IPS-NIHi7 (cell line): Measurements from ENCODE around the gene PAK5.

ENCODE experiments used
- DNase-seq: peaks from one replicate; pipeline ENCODE4 v3.0.0; 2012; ENCODE audit warnings: mixed read lengths; ENCODE audit errors: extremely low spot score

Gene PAK5

DNA sequence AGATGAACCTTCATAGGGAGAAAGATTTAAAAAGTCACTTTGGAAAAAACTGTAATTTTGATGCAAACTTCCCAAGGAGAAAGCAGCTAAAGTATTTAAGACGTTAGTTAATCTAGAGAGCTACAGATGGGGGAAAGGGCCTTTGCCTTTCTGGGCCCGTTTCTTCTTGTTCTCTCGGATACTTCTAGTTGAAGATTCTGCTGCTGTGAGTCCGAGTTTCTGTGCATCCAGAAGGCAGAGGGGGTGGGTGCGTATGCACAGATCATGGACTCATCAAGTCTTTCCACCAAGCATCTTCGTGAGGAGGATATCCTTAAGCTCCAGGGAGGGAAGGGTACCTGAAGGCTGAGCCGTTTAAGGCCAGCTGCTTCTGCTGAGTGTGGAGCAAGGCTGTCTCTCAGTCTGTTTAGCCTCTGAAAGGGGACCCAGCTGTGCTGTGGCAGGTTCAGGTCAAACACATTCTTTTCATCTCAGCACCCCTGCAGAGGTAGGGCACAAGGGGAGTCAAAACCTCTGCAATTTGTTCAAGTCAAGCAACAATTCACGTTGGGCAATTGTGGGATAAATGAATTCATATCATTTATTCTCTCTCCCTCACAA lies 320.2 kb downstream of the PAK5 start:
- DNase-seq: peak; percentile 73

DNA sequence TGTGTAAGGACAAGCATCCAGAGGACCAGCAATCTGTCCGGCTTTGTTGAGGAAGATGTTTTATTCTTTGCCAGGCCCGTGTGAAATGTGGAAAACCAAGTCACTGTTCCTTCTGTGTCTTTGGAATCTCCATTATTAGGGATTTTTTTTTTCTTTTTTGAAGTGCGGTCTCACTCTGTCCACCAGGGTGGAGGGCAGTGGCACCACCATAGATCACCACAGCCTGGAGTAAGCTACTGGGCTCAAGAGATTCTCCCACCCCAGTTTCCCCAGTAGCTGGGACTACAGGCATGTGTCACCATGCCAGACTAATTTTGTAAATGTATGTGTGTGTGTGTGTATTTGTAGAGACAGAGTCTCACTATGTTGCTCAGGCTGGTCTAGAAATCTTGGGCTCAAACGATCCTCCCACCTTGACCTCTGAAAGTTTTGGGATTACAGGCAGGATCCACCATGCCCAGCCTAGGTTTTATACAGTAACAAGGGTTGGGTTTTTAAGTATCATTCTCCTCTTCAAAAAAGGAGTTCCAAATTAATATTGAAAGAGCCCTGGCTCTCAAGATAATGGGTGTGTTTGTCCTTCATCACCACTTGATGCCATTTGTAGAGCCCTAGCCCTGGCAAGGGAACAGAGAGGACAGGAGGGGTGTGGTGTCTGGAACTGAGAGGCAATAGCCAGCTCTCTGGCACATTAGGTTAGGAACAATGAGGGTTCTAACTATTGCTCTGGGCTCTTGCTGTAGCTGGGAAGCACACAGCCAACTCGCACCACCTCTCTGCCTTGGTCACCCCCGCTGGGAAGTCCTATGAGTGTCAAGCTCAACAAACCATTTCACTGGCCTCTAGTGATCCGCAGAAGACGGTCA lies 321.3 kb downstream of the PAK5 start:
- DNase-seq: peak; percentile 20

DNA sequence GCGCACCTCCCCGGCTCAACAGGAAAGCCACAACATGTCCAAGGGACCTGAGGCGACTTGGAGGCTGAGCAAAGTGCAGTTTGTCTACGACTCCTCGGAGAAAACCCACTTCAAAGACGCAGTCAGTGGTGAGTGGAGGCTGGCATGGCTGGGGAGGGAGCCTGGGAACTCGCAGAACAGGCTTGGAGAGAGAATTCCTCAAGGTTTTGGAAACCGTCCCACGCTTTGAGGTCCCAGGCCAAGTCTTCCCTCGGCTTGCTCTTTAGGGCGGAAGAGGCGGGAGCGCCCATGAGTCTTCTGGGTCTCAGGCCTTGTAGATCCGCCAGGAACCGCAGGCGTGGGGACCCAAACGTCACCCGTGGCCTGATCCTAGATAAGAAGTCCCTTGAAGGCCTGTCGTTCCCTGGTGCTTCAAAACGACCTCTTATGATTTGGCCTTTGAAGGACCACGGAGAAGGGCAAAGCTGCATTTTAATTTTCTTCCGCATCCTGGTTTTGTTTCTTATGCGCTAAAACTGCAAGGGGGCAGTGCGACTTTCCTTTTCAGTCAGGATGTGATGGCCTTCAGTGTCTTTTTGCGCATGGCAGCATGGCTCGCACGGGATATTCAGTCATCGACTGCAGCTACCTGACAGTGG lies 322.5 kb downstream of the PAK5 start:
- peak; percentile 44 for DNase-seq

GRCh38 chr20:9515741-9516233 lies 323.1 kb downstream of the PAK5 start:
- peak; percentile 17 for DNase-seq

- no peak for DNase-seq
Observed at GRCh38 chr20:9515214-9515585, 323.7 kb downstream of the PAK5 start.

- peak; percentile 71 for DNase-seq
Observed at GRCh38 chr20:9514461-9515213, 324.2 kb downstream of the PAK5 start, which contains the start of gene LAMP5. LAMP5 (plus strand) TSS chr20:9514590; CDS start chr20:9514853, 263 bp downstream.

DNA sequence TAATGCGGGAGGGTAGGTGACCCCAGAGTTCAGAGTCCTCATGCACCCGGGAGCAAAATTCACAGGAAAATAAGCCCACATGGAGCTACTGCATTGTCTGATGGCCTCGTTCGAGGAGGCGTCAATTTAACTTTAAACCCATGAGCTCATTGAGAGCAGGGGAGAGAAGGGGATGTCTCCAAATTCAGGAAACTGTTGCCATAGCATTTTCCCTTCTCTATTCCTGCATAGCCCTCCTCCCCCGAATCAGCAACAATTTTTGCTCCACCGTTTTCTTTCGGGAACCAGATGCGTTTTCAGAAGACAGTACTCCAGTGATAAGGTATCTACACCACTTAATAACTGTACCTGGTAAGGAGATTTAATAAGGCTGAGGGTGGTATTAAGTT lies 324.8 kb downstream of the PAK5 start:
- DNase-seq: no peak

GRCh38 chr20:9510911-9511310 lies 328.0 kb downstream of the PAK5 start:
- no peak for DNase-seq

- DNase-seq: no peak
Observed at GRCh38 chr20:9509246-9509645, 329.6 kb downstream of the PAK5 start.

- DNase-seq: no peak
Observed at GRCh38 chr20:9508696-9509178, 330.1 kb downstream of the PAK5 start.

DNA sequence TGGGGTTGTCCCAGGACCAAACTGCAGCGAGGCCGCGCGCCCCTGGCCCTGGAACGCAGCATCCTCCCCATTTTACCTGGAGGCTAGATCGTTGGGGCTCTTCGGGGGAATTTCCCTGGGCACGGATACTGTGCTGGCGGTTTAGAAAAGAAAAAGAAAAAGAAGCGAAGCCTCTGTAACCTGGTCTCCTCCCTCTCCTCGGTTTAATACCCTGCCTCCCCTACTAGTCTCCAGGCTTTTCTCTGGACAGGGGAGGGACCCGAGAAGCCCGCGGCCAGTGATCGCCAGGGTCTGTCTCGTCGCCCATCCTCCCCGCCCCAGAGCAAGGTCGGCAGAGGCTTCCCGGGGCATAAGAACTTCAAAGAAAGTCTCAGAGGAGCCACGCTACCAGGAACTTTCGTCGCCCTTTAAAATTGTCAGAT lies 330.6 kb downstream of the PAK5 start:
- DNase-seq: peak; percentile 23

DNA sequence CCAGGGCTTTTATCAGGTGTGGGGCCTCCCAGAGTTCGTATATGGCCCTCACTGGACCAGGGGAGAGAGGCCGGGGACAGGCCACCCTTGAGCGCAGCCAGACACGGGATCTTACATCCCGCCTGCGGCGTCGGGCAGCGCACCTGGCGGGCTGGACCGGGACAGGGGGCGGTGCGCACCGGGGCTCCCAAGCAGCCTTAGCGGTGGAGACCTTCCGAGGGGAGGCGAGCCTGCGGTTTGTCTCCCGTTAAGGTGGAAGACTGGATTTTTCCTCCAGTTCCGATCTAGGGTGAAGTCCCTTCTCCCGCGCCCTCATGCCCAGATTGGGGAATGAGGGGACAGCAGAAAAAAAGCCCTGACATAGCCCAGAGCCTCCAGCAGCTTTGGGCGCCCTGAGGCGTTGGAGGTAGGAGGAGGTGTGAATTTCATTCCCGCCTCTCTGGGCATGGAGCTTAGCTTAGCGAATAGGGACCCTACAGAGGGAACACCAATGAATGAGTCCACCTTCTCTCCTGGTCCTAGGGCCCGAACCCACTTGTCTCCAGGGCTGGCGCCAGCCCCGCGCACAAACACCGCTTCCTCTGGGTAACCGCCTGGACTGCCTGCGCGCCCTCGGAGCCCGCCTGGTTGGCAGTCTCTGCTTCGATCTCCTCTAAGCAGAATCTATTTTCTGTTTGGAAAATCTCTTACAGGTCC lies 331.2 kb downstream of the PAK5 start:
- DNase-seq: peak; percentile 40

GRCh38 chr20:9506964-9507369 lies 331.9 kb downstream of the PAK5 start:
- peak; percentile 44 for DNase-seq

DNA sequence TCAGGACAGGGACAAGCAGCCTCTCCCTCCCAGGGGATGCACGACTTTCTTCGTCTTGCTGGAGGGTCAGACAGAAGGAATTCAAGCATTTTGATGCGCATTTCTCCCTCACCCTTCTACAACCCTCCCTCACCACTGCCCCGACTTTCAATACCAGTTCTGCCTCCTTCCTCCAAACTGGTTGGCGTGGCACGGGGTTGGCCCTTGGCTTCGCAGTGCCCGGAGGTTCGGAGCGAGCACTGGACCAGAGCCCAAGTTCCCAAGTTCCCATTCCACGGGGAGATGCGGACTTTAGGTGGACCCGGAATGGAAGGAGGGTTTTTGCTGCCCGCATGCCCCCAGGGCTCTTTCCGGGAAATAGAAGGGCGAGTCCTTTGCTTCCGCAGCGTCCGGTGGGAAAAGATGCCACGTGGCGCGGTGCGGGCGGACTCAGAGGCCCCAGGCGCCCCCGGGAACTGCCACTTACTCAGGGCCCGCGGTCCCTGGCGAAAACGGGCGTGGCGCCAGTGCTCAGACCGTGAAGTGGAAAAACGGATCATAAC lies 332.5 kb downstream of the PAK5 start:
- no peak for DNase-seq

GRCh38 chr20:9503526-9504245 lies 335.2 kb downstream of the PAK5 start:
- peak; percentile 22 for DNase-seq

DNA sequence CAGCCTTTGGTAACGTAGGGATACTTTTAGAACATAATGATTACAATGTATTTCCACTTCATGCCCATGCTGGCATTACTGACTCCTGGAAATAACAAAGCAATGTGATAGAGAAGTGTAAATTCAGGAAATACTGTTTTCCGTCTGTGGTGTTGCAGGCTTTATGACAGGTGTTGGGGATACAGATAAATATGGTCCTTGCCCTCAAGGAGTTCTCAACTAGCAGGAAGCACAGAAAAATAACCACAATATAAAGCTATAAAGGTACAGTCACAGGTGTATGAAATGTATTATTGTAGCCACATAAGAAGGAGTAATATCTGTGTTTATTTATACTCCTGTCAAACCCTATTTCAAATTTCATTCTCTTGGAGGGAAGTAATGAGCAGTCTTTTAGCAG lies 337.4 kb downstream of the PAK5 start:
- no peak for DNase-seq

- DNase-seq: no peak
Observed at GRCh38 chr20:9500121-9500520, 338.8 kb downstream of the PAK5 start.

DNA sequence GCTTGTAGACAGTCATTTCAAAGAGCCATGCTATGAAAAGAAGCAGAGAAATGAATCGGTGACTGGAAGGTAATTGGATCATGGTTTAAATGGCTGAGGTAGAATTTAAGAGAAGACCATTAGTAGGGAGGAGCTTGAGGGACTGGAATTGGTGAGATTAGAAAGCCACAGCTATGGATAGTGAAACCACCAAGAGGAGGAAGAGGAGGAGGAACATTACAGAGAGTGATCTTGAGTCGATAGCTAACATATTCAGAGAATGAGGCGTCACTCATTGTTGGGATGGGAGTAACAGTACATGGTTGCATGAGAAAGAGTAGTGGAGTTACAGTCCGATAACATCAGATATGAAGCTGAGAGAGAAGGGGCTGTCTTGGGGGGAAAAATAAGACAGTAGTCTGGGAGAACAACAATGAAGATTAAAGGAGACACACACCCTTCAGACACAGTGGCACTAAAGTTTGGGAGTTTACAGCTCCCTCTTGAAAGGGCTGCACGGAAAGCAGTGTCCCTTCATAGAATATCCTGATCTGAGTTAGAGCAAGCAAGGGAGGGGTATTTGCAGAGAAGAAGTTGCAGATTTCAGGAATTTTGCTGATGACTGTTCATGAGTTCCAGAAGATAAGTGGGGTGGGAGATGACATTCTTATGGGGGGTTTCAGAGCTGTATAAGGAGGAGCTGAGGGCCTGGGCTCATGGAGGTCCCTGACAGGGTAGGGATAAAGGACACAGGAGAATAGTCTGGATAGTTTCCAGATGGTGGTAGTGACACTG lies 339.6 kb downstream of the PAK5 start:
- no peak for DNase-seq

GRCh38 chr20:9498322-9498721 lies 340.6 kb downstream of the PAK5 start:
- no peak for DNase-seq
